Uterus (tissue), 4 donors: Measurements from ENCODE around the gene COL28A1. TPM values are rescaled to one million over a fixed set of nuclear protein-coding genes. Genes with fewer than 3 reads are reported as not detected.

Source experiments
- DNase-seq, 2 donors: peaks; one replicate each; pipeline ENCODE4 v3.0.0-alpha.2; 2019 to 2020
- H3K27ac ChIP-seq, 2 donors: fragments of 200-600 bp; sonication (generic); 1 replicate in 1 of 2; 2 replicates in 1 of 2; pipeline ENCODE4 v1.5.1; 2016 to 2018
- H3K27me3 ChIP-seq, 2 donors: fragments of 200-600 bp; sonication (generic); one replicate each; pipeline ENCODE4 v1.5.1; 2018 to 2019; ENCODE audit warnings: control low read depth in 1 of 2
- H3K36me3 ChIP-seq, 2 donors: fragments of 200-600 bp; sonication (generic); one replicate each; pipeline ENCODE4 v1.5.1; 2019; ENCODE audit warnings: control low read depth in 1 of 2
- H3K4me1 ChIP-seq, 2 donors: fragments of 200-600 bp; sonication (generic); one replicate each; pipeline ENCODE4 v1.5.1; 2018 to 2019; ENCODE audit warnings: control low read depth in 1 of 2
- H3K4me3 ChIP-seq, 2 donors: fragments of 200-600 bp; sonication (generic); 1 replicate in 1 of 2; 2 replicates in 1 of 2; pipeline ENCODE4 v1.5.1; 2018 to 2019; ENCODE audit warnings: mild to moderate bottlenecking in 1 of 2
- H3K9me3 ChIP-seq, 2 donors: fragments of 200-600 bp; sonication (generic); one replicate each; pipeline ENCODE4 v1.5.1; 2019; ENCODE audit warnings: control low read depth in 1 of 2
- POLR2A ChIP-seq, 2 donors: fragments of 450-650 bp; IDR thresholded peaks; one replicate each; pipeline ENCODE4 v1.6.1; 2016; ENCODE audit warnings: antibody characterized with exemption in 2 of 2, mild to moderate bottlenecking in 1 of 2, moderate library complexity in 1 of 2
- intact Hi-C: fragments of 100-400 bp; cut with DNase I; formaldehyde crosslinking; loops from one replicate; pipeline ENCODE4 v1.15.1; 2023; ENCODE audit warnings: low total_unique reads
- total RNA-seq, 4 donors: library from RNA; depleted of rRNA in 3 of 4; stranded (reverse); fragments of >200 nt in 3 of 4; gene quantifications; one replicate each; pipeline versions ENCODE4 v1.1.0 to v1.2.4, GENCODE V29; 2014 to 2023
- TF ChIP-seq, protein P1 (sequence below), 4 experiments: fragments of 200-600 bp in 2 of 4; fragments of 450-650 bp in 2 of 4; sonication (generic) in 2 of 4; IDR thresholded peaks; one replicate each; pipeline ENCODE4 v1.5.1; 2016 to 2019; ENCODE audit warnings: antibody characterized with exemption in 4 of 4, mild to moderate bottlenecking in 2 of 4, moderate library complexity in 1 of 4
- donor health status: DM: yes; HTN: yes; CAD: no.

Gene COL28A1
- total RNA-seq, 4 donors from 2014 or later, result 0.26 to 6.8 (median 1.7) TPM

GRCh38 chr7:7533831-7534430 is 1.7 kb downstream of the COL28A1 start:
- Histone ChIP-seq H3K4me3 (no peak overlapping the region), H3K27me3 (no peaks in the 10 kb centered on the region), H3K36me3 (no peaks in the 10 kb centered on the region), H3K27ac (no peak overlapping the region), H3K4me1 (no peaks in the 10 kb centered on the region), H3K9me3 (no peaks in the 10 kb centered on the region)
- no peak for DNase-seq
- intact Hi-C loops, result no loop called here
- TF ChIP-seq, protein P1, sequence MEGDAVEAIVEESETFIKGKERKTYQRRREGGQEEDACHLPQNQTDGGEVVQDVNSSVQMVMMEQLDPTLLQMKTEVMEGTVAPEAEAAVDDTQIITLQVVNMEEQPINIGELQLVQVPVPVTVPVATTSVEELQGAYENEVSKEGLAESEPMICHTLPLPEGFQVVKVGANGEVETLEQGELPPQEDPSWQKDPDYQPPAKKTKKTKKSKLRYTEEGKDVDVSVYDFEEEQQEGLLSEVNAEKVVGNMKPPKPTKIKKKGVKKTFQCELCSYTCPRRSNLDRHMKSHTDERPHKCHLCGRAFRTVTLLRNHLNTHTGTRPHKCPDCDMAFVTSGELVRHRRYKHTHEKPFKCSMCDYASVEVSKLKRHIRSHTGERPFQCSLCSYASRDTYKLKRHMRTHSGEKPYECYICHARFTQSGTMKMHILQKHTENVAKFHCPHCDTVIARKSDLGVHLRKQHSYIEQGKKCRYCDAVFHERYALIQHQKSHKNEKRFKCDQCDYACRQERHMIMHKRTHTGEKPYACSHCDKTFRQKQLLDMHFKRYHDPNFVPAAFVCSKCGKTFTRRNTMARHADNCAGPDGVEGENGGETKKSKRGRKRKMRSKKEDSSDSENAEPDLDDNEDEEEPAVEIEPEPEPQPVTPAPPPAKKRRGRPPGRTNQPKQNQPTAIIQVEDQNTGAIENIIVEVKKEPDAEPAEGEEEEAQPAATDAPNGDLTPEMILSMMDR (IDR thresholded peaks at IDR 0.05), result no peak
- no peak for TF ChIP-seq POLR2A (IDR thresholded peaks at IDR 0.05)

DNA sequence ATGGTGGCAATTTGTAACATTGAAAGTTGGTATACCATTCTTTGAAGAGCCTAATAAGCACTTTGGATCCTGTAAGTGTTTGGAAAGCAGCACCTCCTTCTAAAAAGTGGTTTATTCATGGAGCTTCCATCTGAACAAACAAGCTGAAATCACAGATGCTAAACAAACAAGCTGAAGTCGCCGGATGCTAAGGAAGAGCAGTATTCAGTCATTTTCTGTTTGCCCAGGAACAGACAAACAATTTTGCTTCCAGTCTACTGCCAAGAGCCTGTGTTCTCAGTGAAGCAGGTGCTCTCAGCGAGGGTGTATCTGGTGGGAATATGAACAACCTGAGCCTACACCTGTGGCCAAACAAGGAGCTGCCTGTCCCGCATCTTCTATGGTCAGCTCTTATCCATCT is 6.3 kb downstream of the COL28A1 start:
- TF ChIP-seq, protein P1 (IDR thresholded peaks at IDR 0.05), result no peak
- no peak for TF ChIP-seq POLR2A (IDR thresholded peaks at IDR 0.05)
- no peak overlapping the region for H3K27ac ChIP-seq
- intact Hi-C loops, result no loop called here

GRCh38 chr7:7527047-7527446 is 8.6 kb downstream of the COL28A1 start:
- no peaks in the 10 kb centered on the region for H3K27me3 ChIP-seq
- TF ChIP-seq, protein P1 (IDR thresholded peaks at IDR 0.05), result no peak
- no peak for TF ChIP-seq POLR2A (IDR thresholded peaks at IDR 0.05)
- H3K27ac ChIP-seq, result no peak overlapping the region
- H3K4me3 ChIP-seq, result no peak overlapping the region
- no peaks in the 10 kb centered on the region for H3K36me3 ChIP-seq
- intact Hi-C loops, result no loop called here
- DNase-seq, result no peak
- H3K9me3 ChIP-seq, result no peaks in the 10 kb centered on the region
- H3K4me1 ChIP-seq, result no peaks in the 10 kb centered on the region

More for the DNA sequence above, 6.3 kb downstream of the COL28A1 start:
- Histone ChIP-seq H3K4me1 (no peaks in the 10 kb centered on the region), H3K27me3 (no peaks in the 10 kb centered on the region), H3K9me3 (no peaks in the 10 kb centered on the region), H3K36me3 (no peaks in the 10 kb centered on the region), H3K4me3 (no peak overlapping the region)
- no peak for DNase-seq

DNA sequence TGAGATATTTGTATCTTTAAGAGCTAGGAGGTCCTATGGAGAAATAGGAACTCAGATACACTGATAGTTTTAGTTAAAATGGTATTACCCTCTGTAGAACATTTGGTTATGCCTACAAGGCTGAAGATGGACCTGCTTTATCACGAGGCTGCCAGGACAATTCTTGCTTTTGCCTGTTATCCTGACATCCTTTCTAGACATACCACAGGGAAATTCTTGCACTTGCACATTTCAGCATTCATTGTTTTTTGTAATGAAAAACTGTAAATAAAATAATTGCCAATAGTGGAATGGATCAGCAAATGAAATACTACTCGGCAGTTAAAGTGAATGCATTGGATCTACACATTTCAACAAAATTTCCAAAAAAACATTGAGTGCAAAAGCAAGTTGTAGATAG is 9.7 kb downstream of the COL28A1 start:
- no peaks in the 10 kb centered on the region for H3K4me1 ChIP-seq
- no peak overlapping the region for H3K4me3 ChIP-seq
- no peak for TF ChIP-seq POLR2A (IDR thresholded peaks at IDR 0.05)
- TF ChIP-seq, protein P1 (IDR thresholded peaks at IDR 0.05), result no peak
- intact Hi-C loops, result no loop called here
- no peaks in the 10 kb centered on the region for H3K36me3 ChIP-seq
- DNase-seq, result no peak
- H3K9me3 ChIP-seq, result no peaks in the 10 kb centered on the region
- no peak overlapping the region for H3K27ac ChIP-seq
- H3K27me3 ChIP-seq, result no peaks in the 10 kb centered on the region

DNA sequence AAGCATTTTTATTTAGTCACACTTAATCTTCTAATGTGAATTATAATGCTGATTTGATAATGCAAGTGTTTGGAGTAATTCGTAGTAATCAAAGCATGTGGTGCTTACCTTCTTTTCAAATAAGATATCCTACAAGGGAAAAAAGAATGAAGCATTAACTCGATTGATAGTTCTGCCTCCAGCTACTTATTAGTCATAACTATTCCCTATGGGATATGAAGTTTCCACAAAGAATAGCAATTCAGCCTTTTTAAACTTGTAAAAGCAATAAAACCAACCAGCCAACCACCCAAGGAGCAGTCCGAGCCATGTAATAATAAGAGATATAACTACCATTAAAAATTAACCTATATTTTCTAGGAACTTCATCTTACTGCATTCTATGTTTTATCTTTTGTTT is 11.6 kb downstream of the COL28A1 start:
- Histone ChIP-seq H3K36me3 (no peaks in the 10 kb centered on the region), H3K27ac (no peak overlapping the region), H3K4me3 (no peak overlapping the region), H3K27me3 (no peaks in the 10 kb centered on the region), H3K9me3 (no peaks in the 10 kb centered on the region), H3K4me1 (no peaks in the 10 kb centered on the region)
- intact Hi-C loops, result no loop called here
- TF ChIP-seq POLR2A (IDR thresholded peaks at IDR 0.05), result no peak
- TF ChIP-seq, protein P1 (IDR thresholded peaks at IDR 0.05), result no peak
- no peak for DNase-seq
